ENCODE results near the gene RNASEH2A. TPM values are rescaled to one million over a fixed set of nuclear protein-coding genes. Genes with fewer than 3 reads are reported as not detected.

RNASEH2A gene
- total RNA-seq, 4 donors from 2014 or later = 3.6 to 7.5 (median 5.1) TPM

GRCh38 chr19:12856653-12857052, 50.3 kb downstream of the RNASEH2A start:
- TF ChIP-seq CTCF (IDR thresholded peaks at IDR 0.05; ENCODE audit: low read depth) = no peak

- no peak for TF ChIP-seq CTCF (IDR thresholded peaks at IDR 0.05; ENCODE audit: low read depth)
Measured at GRCh38 chr19:12858041-12858928, 51.9 kb downstream of the RNASEH2A start.

- TF ChIP-seq CTCF (IDR thresholded peaks at IDR 0.05; ENCODE audit: low read depth) = no peak
Measured at GRCh38 chr19:12859546-12859945, 53.2 kb downstream of the RNASEH2A start.

Small RNA genes lying within 50 kb of the gene (small RNA-seq; reads per million reads assigned to genes)
- not detected for gene MIR5684
- gene MIR6794 = not detected

Other genes starting within 250 kb of the RNASEH2A start
- gene ZNF490, start 195.8 kb upstream of the RNASEH2A start, total RNA-seq = 1 to 10 TPM; 5.7 to 9.2 (median 7.8) TPM
- gene ZNF791, start 195.7 kb upstream of the RNASEH2A start, total RNA-seq = 10 to 100 TPM; 21.2 to 26.0 (median 24.9) TPM
- 100 to 1,000 TPM in 2 of 4 donors, 10 to 100 TPM in 2; 61.0 to 186 (median 88.5) TPM for gene MAN2B1, start 139.8 kb upstream of the RNASEH2A start, total RNA-seq
- 10 to 100 TPM in 1 of 4 donors, 1 to 10 TPM in 3; 5.7 to 11.6 (median 8.6) TPM for gene WDR83, start 139.8 kb upstream of the RNASEH2A start, total RNA-seq
- gene DHPS, start 124.7 kb upstream of the RNASEH2A start, total RNA-seq = 10 to 100 TPM; 49.9 to 85.7 (median 75.7) TPM
- gene GNG14, start 118.6 kb upstream of the RNASEH2A start, total RNA-seq = not detected
- gene FBXW9, start 110.0 kb upstream of the RNASEH2A start, total RNA-seq = 1 to 10 TPM; 2.6 to 3.7 (median 2.7) TPM
- 10 to 100 TPM; 42.6 to 66.3 (median 61.3) TPM for gene TNPO2, start 82.7 kb upstream of the RNASEH2A start, total RNA-seq
- 100 to 1,000 TPM; 163 to 417 (median 304) TPM for gene TRIR, start 71.9 kb upstream of the RNASEH2A start, total RNA-seq
- gene GET3, start 69.1 kb upstream of the RNASEH2A start, total RNA-seq = 10 to 100 TPM; 35.1 to 53.5 (median 43.4) TPM
- not detected for gene BEST2, start 54.8 kb upstream of the RNASEH2A start, total RNA-seq
- gene HOOK2, start 31.0 kb upstream of the RNASEH2A start, total RNA-seq = 100 to 1,000 TPM in 1 of 4 donors, 10 to 100 TPM in 3; 17.1 to 290 (median 36.9) TPM
- gene JUNB, start 15.1 kb upstream of the RNASEH2A start, total RNA-seq = 100 to 1,000 TPM in 3 of 4 donors, 10 to 100 TPM in 1; 77.6 to 304 (median 155) TPM
- 100 to 1,000 TPM; 124 to 217 (median 135) TPM for gene PRDX2, start 4.8 kb upstream of the RNASEH2A start, total RNA-seq
- gene THSD8, start 4.5 kb upstream of the RNASEH2A start, total RNA-seq = 1 to 10 TPM in 1 of 4 donors, not detected in 3; 1.3 TPM
- not detected for gene RTBDN, start 28.0 kb downstream of the RNASEH2A start, total RNA-seq
- under 1 TPM in 1 of 4 donors, not detected in 3; 0.17 TPM for gene MAST1, start 31.9 kb downstream of the RNASEH2A start, total RNA-seq
- gene DNASE2, start 74.9 kb downstream of the RNASEH2A start, total RNA-seq = 10 to 100 TPM; 24.9 to 74.8 (median 48.2) TPM
- gene KLF1, start 80.6 kb downstream of the RNASEH2A start, total RNA-seq = not detected
- gene GCDH, start 84.6 kb downstream of the RNASEH2A start, total RNA-seq = 10 to 100 TPM; 34.9 to 98.5 (median 46.0) TPM
- gene SYCE2, start 112.7 kb downstream of the RNASEH2A start, total RNA-seq = not detected
- gene FARSA, start 127.1 kb downstream of the RNASEH2A start, total RNA-seq = 10 to 100 TPM; 20.1 to 28.6 (median 22.9) TPM
- gene CALR, start 132.0 kb downstream of the RNASEH2A start, total RNA-seq = 100 to 1,000 TPM; 222 to 414 (median 307) TPM
- gene RAD23A, start 139.3 kb downstream of the RNASEH2A start, total RNA-seq = 100 to 1,000 TPM in 1 of 4 donors, 10 to 100 TPM in 3; 52.2 to 123 (median 84.5) TPM
- gene GADD45GIP1, start 150.6 kb downstream of the RNASEH2A start, total RNA-seq = 10 to 100 TPM; 25.3 to 48.8 (median 31.7) TPM
- not detected for gene DAND5, start 163.0 kb downstream of the RNASEH2A start, total RNA-seq
- 100 to 1,000 TPM in 1 of 4 donors, 10 to 100 TPM in 3; 32.8 to 102 (median 47.0) TPM for gene NFIX, start 188.9 kb downstream of the RNASEH2A start, total RNA-seq